ENCODE data around the gene CAMTA1. TPM values are rescaled to one million over a fixed set of nuclear protein-coding genes. Genes with fewer than 3 reads are reported as not detected.

The CAMTA1 gene
- total and polyA plus RNA-seq, 9 of the 15 experiments (the other 6 are each of a cell fraction or from before 2014, with no cell fraction given), result 43.9 to 161 (median 65.9) TPM

DNA sequence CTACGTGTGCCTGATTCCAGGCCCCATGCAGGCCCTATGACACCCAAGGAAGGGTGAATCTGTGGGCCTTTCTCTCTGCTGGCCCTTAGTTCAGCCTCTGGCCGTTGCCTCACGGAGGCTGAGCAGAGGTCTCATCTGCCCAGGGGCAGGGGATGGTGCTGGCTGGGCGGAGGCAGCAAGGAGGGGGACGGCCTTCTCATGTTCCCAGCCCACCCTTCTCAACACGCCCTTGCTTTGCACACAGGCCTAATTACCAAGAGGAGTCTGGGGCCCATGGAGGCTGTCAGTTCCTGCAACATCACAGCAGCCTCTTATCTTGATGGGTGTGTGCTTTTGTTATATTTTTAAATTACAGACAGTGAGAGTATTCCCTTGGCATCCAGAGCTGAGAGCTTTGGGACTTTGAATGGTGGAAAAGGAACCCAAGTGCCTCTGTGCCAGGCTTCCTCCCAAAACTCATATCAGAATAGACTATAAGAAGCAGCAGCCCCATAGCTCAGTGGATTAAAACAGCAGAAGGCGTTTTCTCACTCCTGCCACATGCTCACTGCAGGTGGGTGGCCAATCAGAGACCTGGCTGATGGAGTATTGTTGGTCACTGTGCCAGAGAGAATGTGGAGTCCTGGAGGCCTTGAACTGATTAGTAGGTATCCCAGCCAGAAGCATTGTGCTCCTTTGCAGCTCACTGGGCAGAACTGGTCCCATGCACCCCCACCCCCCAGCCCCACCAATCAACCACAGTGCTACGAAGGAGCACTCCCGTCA is 164.9 kb downstream of the CAMTA1 start (continued):
- no peak for TF ChIP-seq BHLHE40 (IDR thresholded peaks at IDR 0.05; ENCODE audit: low read length)
- no peak for TF ChIP-seq RAD51 (IDR thresholded peaks at IDR 0.05; ENCODE audit: borderline replicate concordance, low read depth)

DNA sequence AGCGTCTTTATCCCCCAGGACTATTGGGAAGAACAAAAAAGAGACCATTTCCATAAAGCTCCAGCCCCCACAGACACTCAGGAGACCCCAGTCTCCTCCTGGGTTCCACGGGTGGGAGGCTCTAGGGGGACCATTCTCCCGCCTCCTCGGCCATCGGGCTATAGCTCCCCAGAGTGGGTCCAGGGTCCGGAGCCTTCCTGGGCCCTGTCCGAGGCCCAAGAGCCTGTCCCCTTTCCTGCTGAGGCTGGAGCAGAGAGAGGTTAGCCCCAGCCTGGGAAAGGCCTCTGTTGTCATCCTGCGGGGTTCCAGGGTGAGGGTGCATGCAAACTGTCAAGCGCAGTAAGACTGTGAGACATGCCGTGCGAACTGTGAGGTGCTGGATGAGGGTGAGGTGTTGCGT is 166.3 kb downstream of the CAMTA1 start:
- Histone ChIP-seq H3K9me1 (ENCODE audit: control insufficient read depth, insufficient read depth, low read length) (no peaks in the 10 kb centered on the region), H3K27ac (ENCODE audit: extremely low read depth, low read depth, low read length) (no peak overlapping the region), H3K9me3 (replicated peaks; ENCODE audit: control insufficient read depth, insufficient read depth, low read depth, low read length) (no peaks in the 10 kb centered on the region), H3K9ac (ENCODE audit: insufficient read depth in 1 of 2, low read depth in 2 of 2, low read length in 2 of 2) (no peak overlapping the region), H4K20me1 (replicated peaks; ENCODE audit: control insufficient read depth, insufficient read depth, low read length) (peaks cover 19% of the 10 kb centered on the region), H3K4me3 (no peak overlapping the region), H2AFZ (ENCODE audit: low read depth, low read length) (no peak overlapping the region), H3K4me1 (replicated peaks in 1 of 2; ENCODE audit: control insufficient read depth in 2 of 2, insufficient read depth in 2 of 2, low read length in 2 of 2) (peaks cover 0 to 3% of the 10 kb centered on the region in 2 experiments; a peak in 1 of 5 replicates), H3K79me2 (ENCODE audit: control insufficient read depth, insufficient read depth, low read length) (no peaks in the 10 kb centered on the region), H3K27me3 (ENCODE audit: control insufficient read depth in 2 of 2, insufficient read depth in 2 of 2, low read length in 2 of 2) (peaks cover 36 to 64% of the 10 kb centered on the region in 2 experiments), H3K4me2 (ENCODE audit: insufficient read depth, low read length) (no peak overlapping the region), H3K36me3 (ENCODE audit: control insufficient read depth, insufficient read depth, low read length) (no peaks in the 10 kb centered on the region)
- FAIRE-seq (no peak), DNase-seq (ENCODE audit: extremely low read depth in 1 of 4, low spot score in 3 of 4) (no peak), ATAC-seq (no peak)
- ChIA-PET CTCF (ENCODE audit: low intra/inter-chr PET ratio) (no interaction called here), POLR2A (interaction anchor here (0.6 kb wide), 1 partner anchor 23 kb away, joined by 3 read pairs; no protein-coding TSS in a partner anchor)
- BruUV-seq (replicated peaks), result no TSS peak
- 4% methylated on average over 12 of the region's 12 CpGs for WGBS (ENCODE audit: insufficient coverage, low coverage, missing lambda C conversion rate)
- no peak for TF ChIP-seq ZNF79 (CRISPR knock-in tag; IDR thresholded peaks at IDR 0.05; ENCODE audit: low read depth)
- TF ChIP-seq KDM1A (IDR thresholded peaks at IDR 0.05), result no peak
- no peak for TF ChIP-seq ZNF586 (CRISPR knock-in tag; conservative IDR thresholded peaks at IDR 0.05)
- TF ChIP-seq, protein P1, sequence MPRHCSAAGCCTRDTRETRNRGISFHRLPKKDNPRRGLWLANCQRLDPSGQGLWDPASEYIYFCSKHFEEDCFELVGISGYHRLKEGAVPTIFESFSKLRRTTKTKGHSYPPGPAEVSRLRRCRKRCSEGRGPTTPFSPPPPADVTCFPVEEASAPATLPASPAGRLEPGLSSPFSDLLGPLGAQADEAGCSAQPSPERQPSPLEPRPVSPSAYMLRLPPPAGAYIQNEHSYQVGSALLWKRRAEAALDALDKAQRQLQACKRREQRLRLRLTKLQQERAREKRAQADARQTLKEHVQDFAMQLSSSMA (CRISPR knock-in tag; IDR thresholded peaks at IDR 0.05), result no peak
- no peak for TF ChIP-seq HDAC2 (IDR thresholded peaks at IDR 0.05)
- TF ChIP-seq EWSR1 (IDR thresholded peaks at IDR 0.05; ENCODE audit: borderline replicate concordance, low read depth, partially characterized antibody), result no peak
- TF ChIP-seq SP2 (IDR thresholded peaks at IDR 0.05; ENCODE audit: extremely low read depth, low read depth, low read length, poor library complexity, severe bottlenecking), result no peak
- TF ChIP-seq NR2F6 (CRISPR knock-in tag; IDR thresholded peaks at IDR 0.05), result no peak
- TF ChIP-seq HLTF (IDR thresholded peaks at IDR 0.05), result no peak
- no peak for TF ChIP-seq ZNF232 (CRISPR knock-in tag; IDR thresholded peaks at IDR 0.05)
- no peak for TF ChIP-seq ZNF174 (CRISPR knock-in tag; IDR thresholded peaks at IDR 0.05)
- no peak for TF ChIP-seq PHF8 (IDR thresholded peaks at IDR 0.05; ENCODE audit: borderline replicate concordance, low read length)
- no peak for TF ChIP-seq CBX3 (IDR thresholded peaks at IDR 0.05; ENCODE audit: borderline replicate concordance in 1 of 2, low read length in 2 of 2)
- no peak for TF ChIP-seq ZC3H11A (IDR thresholded peaks at IDR 0.05; ENCODE audit: low read depth, low read length)
- TF ChIP-seq ZNF408 (CRISPR knock-in tag; IDR thresholded peaks at IDR 0.05; ENCODE audit: low read depth), result no peak
- no peak for TF ChIP-seq TCF3 (CRISPR knock-in tag; IDR thresholded peaks at IDR 0.05)
- in situ Hi-C loops (cut with MboI), result no loop called here
- intact Hi-C loops (cut with micrococcal nuclease), result no loop called here
